ENCODE data around the gene TENM4.

- TF ChIP-seq CTCF (IDR thresholded peaks at IDR 0.05 in 4 of 5, conservative IDR thresholded peaks at IDR 0.05 in 1 of 5) (no peak), POLR2A (IDR thresholded peaks at IDR 0.05) (no peak)
Measured at GRCh38 chr11:78977009-78977408, 463.8 kb downstream of the TENM4 start.

All from gastrocnemius medialis (tissue), 4 donors.